Esophagus squamous epithelium (tissue), 4 donors: Measurements from ENCODE around the gene SCAMP1.
"Not testable (repeated sequence)": the region's sequence is repeated elsewhere in the genome, so short reads cannot be mapped to it uniquely, and the experiment has no call there.

Source experiments
- POLR2A ChIP-seq, 4 donors: fragments of 450-650 bp; IDR thresholded peaks; one replicate each; pipeline ENCODE4 v1.6.1; 2017; ENCODE audit warnings: antibody characterized with exemption in 4 of 4, mild to moderate bottlenecking in 4 of 4, moderate library complexity in 3 of 4
- TF ChIP-seq, protein P1 (sequence below), 6 experiments: fragments of 450-650 bp in 4 of 6; fragments of 200-600 bp in 2 of 6; sonication (generic) in 2 of 6; IDR thresholded peaks; one replicate each; pipeline ENCODE4 v1.5.1; 2016 to 2019; ENCODE audit warnings: antibody characterized with exemption in 6 of 6, mild to moderate bottlenecking in 4 of 6, moderate library complexity in 4 of 6

DNA sequence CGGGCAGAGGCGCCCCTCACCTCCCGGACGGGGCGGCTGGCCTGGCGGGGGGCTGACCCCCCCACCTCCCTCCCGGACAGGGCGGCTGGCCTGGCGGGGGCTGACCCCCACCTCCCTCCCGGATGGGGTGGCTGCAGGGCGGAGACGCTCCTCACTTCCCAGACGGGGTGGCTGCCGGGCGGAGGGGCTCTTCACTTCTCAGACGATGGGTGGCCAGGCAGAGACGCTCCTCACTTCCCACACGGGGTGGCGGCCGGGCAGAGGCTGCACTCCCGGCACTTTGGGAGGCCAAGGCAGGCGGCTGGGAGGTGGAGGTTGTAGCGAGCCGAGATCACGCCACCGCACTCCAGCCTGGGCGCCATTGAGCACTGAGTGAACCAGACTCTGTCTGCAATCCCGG is 30.9 kb downstream of the SCAMP1 start:
- TF ChIP-seq, protein P1, sequence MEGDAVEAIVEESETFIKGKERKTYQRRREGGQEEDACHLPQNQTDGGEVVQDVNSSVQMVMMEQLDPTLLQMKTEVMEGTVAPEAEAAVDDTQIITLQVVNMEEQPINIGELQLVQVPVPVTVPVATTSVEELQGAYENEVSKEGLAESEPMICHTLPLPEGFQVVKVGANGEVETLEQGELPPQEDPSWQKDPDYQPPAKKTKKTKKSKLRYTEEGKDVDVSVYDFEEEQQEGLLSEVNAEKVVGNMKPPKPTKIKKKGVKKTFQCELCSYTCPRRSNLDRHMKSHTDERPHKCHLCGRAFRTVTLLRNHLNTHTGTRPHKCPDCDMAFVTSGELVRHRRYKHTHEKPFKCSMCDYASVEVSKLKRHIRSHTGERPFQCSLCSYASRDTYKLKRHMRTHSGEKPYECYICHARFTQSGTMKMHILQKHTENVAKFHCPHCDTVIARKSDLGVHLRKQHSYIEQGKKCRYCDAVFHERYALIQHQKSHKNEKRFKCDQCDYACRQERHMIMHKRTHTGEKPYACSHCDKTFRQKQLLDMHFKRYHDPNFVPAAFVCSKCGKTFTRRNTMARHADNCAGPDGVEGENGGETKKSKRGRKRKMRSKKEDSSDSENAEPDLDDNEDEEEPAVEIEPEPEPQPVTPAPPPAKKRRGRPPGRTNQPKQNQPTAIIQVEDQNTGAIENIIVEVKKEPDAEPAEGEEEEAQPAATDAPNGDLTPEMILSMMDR (IDR thresholded peaks at IDR 0.05), result not testable (repeated sequence)
- not testable (repeated sequence) for TF ChIP-seq POLR2A (IDR thresholded peaks at IDR 0.05)
